ENCODE results near the gene AGBL4.

AGBL4 gene

DNA sequence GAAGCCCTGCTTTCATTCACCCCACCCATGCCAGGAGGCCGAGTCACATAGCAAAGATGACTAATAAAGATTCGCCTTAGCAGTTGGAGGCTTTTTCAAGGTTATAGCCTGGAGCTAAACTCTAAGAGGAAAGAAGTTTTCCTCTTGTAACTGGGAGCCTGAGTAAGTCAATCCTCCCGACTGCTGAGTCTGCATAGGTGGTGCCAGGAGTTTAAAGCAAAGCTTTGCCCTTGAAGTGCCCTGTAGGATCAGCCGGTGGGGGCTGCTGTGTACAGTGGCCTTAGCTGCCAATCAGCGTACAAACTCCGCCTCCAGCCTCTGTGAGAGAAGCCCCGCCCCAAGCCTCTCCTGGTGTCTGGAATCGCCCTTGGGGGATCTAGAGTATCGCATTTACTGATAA lies 1404.2 kb downstream of the AGBL4 start:
- Histone ChIP-seq H3K36me3 (no peaks in the 10 kb centered on the region), H3K27ac (no peak overlapping the region), H3K4me3 (ENCODE audit: low read depth in 1 of 2, low read length in 1 of 2) (no peak overlapping the region), H3K4me1 (ENCODE audit: control insufficient read depth in 1 of 2, insufficient read depth in 1 of 2, low read depth in 1 of 2, low read length in 1 of 2) (peaks cover 0 to 11% of the 10 kb centered on the region in 2 experiments), H3K27me3 (peaks cover 38% of the 10 kb centered on the region), H3K9me3 (no peaks in the 10 kb centered on the region)
- TF ChIP-seq CTCF (IDR thresholded peaks at IDR 0.05), result no peak

DNA sequence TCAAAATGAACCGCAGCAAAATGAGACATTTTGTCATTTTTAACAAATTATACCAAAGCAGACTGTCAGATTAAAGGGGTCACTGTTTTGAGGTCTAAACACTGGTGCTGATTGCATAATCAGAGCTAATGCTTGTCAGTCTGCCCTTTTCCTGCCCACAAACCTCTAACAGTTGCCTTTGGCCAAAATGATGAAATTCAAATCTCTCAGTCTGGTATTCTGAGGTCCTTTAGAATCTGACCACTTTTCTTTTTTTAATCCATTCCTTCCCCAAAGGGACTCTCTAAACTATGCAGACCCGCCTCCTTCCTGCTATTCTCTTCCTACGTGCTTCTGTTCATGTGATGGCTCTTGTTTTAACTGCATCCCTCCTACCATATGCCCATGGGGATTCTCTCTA lies 1406.5 kb downstream of the AGBL4 start:
- no peaks in the 10 kb centered on the region for H3K9me3 ChIP-seq
- H3K27ac ChIP-seq, result no peak overlapping the region
- H3K36me3 ChIP-seq, result no peaks in the 10 kb centered on the region
- no peak for TF ChIP-seq CTCF (IDR thresholded peaks at IDR 0.05)
- H3K4me3 ChIP-seq (ENCODE audit: low read depth in 1 of 2, low read length in 1 of 2), result no peak overlapping the region
- H3K4me1 ChIP-seq (ENCODE audit: control insufficient read depth in 1 of 2, insufficient read depth in 1 of 2, low read depth in 1 of 2, low read length in 1 of 2), result peaks cover 0 to 11% of the 10 kb centered on the region in 2 experiments
- H3K27me3 ChIP-seq, result peaks cover 40% of the 10 kb centered on the region

- Histone ChIP-seq H3K4me1 (ENCODE audit: control insufficient read depth in 1 of 2, insufficient read depth in 1 of 2, low read depth in 1 of 2, low read length in 1 of 2) (peaks cover 0 to 11% of the 10 kb centered on the region in 2 experiments), H3K9me3 (no peaks in the 10 kb centered on the region), H3K27ac (no peak overlapping the region), H3K4me3 (ENCODE audit: low read depth in 1 of 2, low read length in 1 of 2) (no peak overlapping the region), H3K36me3 (no peaks in the 10 kb centered on the region), H3K27me3 (peaks cover 40% of the 10 kb centered on the region)
- no peak for TF ChIP-seq CTCF (IDR thresholded peaks at IDR 0.05)
Measured at GRCh38 chr1:48616710-48617109, 1407.0 kb downstream of the AGBL4 start.

- Histone ChIP-seq H3K4me1 (ENCODE audit: control insufficient read depth in 1 of 2, insufficient read depth in 1 of 2, low read depth in 1 of 2, low read length in 1 of 2) (peaks cover 0 to 2% of the 10 kb centered on the region in 2 experiments), H3K27ac (no peak overlapping the region), H3K36me3 (no peaks in the 10 kb centered on the region), H3K9me3 (no peaks in the 10 kb centered on the region), H3K27me3 (peaks cover 13% of the 10 kb centered on the region), H3K4me3 (ENCODE audit: low read depth in 1 of 2, low read length in 1 of 2) (no peak overlapping the region)
- TF ChIP-seq CTCF (IDR thresholded peaks at IDR 0.05), result no peak
Measured at GRCh38 chr1:48611841-48612240, 1411.9 kb downstream of the AGBL4 start.

DNA sequence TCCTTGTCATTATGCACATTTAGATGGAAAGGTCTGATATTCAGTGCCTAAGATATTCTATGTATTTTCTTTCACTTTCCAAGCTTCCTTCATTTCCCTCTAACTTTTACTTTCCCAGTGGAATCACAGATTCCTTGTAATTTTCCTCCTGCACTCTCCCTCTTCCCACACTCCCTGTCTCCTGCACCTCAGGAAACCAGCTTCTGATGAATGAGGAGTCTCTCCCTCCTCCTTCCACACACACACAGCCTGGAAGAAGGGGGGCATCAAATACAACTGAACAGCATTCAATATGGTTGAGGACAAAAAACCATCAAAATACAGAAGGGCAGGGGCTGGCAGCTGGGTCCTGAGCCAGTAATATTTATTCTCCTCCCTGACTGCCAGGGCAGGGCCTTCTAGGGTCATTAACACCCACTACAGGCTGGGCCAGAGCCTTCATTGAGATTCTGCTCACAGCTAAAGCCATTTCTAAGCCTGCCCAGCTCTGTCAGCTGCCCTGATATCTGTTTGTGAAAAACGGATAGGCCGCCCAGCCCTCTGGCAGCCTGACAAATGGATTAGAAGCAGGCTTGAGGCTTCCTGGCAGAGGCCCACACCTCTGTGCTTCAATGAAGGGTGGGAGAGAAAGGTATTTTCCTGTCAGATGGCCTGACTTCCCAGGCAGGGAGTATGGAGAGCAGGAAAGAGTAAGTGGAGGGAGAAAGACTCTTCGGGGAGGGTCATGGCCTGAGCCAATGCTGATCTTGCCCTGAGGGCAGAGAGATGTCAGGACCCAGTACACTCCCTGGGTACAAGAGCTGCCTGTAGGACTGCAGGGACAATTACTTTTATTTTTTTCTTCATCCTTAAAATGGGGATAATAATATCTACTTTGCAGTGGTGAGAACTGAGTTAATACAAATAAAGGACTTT lies 1412.9 kb downstream of the AGBL4 start:
- Histone ChIP-seq H3K36me3 (no peaks in the 10 kb centered on the region), H3K4me3 (ENCODE audit: low read depth in 1 of 2, low read length in 1 of 2) (no peak overlapping the region), H3K4me1 (ENCODE audit: control insufficient read depth in 1 of 2, insufficient read depth in 1 of 2, low read depth in 1 of 2, low read length in 1 of 2) (no peaks in the 10 kb centered on the region), H3K27me3 (peaks cover 13% of the 10 kb centered on the region), H3K27ac (no peak overlapping the region), H3K9me3 (no peaks in the 10 kb centered on the region)
- no peak for TF ChIP-seq CTCF (IDR thresholded peaks at IDR 0.05)

Data from neutrophil (primary cell).